ENCODE results near the gene DNASE1. TPM values are rescaled to one million over a fixed set of nuclear protein-coding genes. Genes with fewer than 3 reads are reported as not detected.

The DNASE1 gene
- total and polyA plus RNA-seq, 3 experiments from 2014 or later, result 5.8 to 15.0 (median 13.5) TPM

DNA sequence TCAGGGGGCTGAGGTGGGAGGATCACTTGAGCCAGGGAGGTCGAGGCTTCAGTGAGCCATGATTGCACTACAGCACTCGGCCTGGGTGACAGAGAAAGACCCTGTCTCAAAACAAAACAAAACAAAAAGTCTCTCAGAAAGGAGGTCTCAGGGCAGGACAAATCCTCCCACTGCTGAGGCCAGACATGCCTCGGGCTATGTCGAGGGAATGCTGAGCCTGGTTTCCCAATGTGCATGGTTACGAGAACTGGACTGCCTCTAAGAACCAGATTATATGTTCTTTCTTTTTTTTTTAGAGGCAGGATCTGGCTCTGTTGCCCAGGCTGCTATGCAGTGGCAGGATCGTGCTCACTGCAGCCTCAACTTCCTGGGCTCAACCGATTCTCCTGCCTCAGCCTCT, 35.2 kb downstream of the DNASE1 start:
- Histone ChIP-seq H3K4me3 (ENCODE audit: low read length) (no peak overlapping the region), H3K36me3 (ENCODE audit: insufficient read depth, low read length) (peaks cover 4% of the 10 kb centered on the region), H3K9me3 (ENCODE audit: low read length) (no peaks in the 10 kb centered on the region), H3K27me3 (ENCODE audit: insufficient read depth, low read length, poor library complexity, severe bottlenecking) (no peaks in the 10 kb centered on the region), H3K4me1 (ENCODE audit: insufficient read depth, low read length) (peaks cover 6% of the 10 kb centered on the region), H3K27ac (ENCODE audit: low read depth, low read length) (no peak overlapping the region)
- POLR2A ChIA-PET, result interaction anchor here (0.5 kb wide), 1 partner anchor 194 kb away, joined by 3 read pairs; no protein-coding TSS in a partner anchor
- Mint-ChIP-seq H3K27ac (peak overlapping the region in 1 of 8 donors; percentile 57), H3K4me1 (peaks cover 8% of the 10 kb centered on the region in 3 donors), H3K4me3 (no peak overlapping the region), H3K36me3 (peaks cover 0 to 41% (median 16%) of the 10 kb centered on the region in 3 donors), H3K27me3 (no peaks in the 10 kb centered on the region), H3K9me3 (no peaks in the 10 kb centered on the region)
- no peak for DNase-seq
- CTCF ChIA-PET, result interaction anchor here (0.6 to 1.5 kb wide), 5 partner anchors 9 to 564 kb away, joined by 3 to 5 read pairs (median 4); partner anchors contain the start of gene TRAP1

DNA sequence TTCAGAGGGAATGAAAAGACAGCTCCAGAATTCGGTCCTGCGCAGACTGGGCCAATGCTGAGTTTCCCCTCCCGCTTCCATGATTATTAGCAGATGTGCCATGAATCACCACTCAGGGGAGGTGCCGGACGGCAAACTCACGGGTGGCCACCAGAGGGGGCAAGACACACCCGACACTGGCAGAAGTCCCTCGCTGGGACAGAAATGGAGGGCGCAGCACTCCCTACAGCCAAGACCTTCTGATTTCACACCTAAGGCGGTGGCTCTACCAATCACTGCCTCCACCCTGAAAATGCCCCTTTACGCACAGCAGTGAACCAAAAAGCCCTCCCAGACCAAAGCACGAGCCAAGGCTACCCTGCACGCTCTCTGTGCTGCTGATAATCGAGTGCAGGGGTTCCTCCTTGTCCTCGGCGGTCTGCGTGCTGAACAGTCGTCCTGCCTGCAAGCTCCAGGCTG, 36.0 kb downstream of the DNASE1 start:
- POLR2A ChIA-PET, result interaction anchor here (0.5 kb wide), 1 partner anchor 193 kb away, joined by 3 read pairs; no protein-coding TSS in a partner anchor
- peak overlapping the region in 5 of 8 donors; percentile 18 to 85 (median 55) for H3K27ac Mint-ChIP-seq
- H3K27me3 Mint-ChIP-seq, result no peaks in the 10 kb centered on the region
- peak overlapping the region in 2 of 7 donors; percentile 19 to 54 for H3K4me3 Mint-ChIP-seq
- Histone ChIP-seq H3K9me3 (ENCODE audit: low read length) (no peaks in the 10 kb centered on the region), H3K4me3 (ENCODE audit: low read length) (no peak overlapping the region), H3K36me3 (ENCODE audit: insufficient read depth, low read length) (peaks cover 4% of the 10 kb centered on the region), H3K4me1 (ENCODE audit: insufficient read depth, low read length) (peaks cover 6% of the 10 kb centered on the region), H3K27ac (ENCODE audit: low read depth, low read length) (no peak overlapping the region), H3K27me3 (ENCODE audit: insufficient read depth, low read length, poor library complexity, severe bottlenecking) (no peaks in the 10 kb centered on the region)
- peaks cover 8 to 12% (median 9%) of the 10 kb centered on the region in 3 donors for H3K4me1 Mint-ChIP-seq
- no peaks in the 10 kb centered on the region for H3K9me3 Mint-ChIP-seq
- CTCF ChIA-PET, result interaction anchor here (0.6 to 1.4 kb wide), 7 partner anchors 9 to 189 kb away, joined by 3 to 5 read pairs (median 3); partner anchors contain the start of gene TRAP1
- peaks cover 0 to 38% (median 16%) of the 10 kb centered on the region in 3 donors for H3K36me3 Mint-ChIP-seq
- peak; percentile 70 to 88 (median 75) for DNase-seq

DNA sequence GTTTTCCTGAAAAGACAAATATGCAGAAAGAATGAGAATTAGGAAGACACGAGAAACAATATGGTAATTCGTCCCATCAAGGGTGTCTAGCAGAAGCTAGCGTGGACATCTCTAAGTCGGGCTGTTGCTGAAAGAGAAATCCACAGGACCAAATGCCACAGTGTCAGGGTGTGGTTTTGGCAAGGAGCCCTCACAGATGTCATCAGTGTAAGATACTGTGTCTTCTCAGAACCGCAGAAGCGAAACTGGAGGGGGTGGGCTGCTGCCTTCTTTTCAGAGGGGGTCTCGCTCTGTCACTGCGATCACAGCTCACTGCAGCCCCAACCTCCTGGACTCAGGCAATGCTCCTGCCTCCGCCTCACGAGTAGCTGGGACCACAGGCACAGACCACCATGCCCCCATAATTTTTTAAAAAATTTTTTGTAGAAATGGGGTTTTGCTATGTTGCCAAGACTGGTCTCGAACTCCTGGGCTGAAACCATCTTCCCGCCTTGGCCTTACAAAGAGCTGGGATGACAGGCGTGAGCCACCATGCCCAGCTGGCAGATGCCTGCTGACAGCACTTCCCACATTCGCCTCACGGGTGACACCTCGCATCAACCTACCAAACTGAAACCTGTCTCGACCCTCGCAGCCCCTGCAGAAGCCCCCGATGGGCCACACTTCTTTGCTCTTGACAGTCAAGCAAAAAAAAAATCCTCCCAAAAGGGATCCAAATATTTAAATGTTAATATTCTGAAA, 36.7 kb downstream of the DNASE1 start:
- peaks cover 4% of the 10 kb centered on the region for H3K36me3 ChIP-seq (ENCODE audit: insufficient read depth, low read length)
- Mint-ChIP-seq H3K4me3 (no peak overlapping the region), H3K4me1 (peaks cover 8 to 12% (median 11%) of the 10 kb centered on the region in 3 donors), H3K27ac (peak overlapping the region in 5 of 8 donors; percentile 18 to 85 (median 58)), H3K9me3 (no peaks in the 10 kb centered on the region), H3K36me3 (peaks cover 0 to 33% (median 16%) of the 10 kb centered on the region in 3 donors), H3K27me3 (no peaks in the 10 kb centered on the region)
- no peak overlapping the region for H3K27ac ChIP-seq (ENCODE audit: low read depth, low read length)
- CTCF ChIA-PET, result interaction anchor here (0.7 to 1.4 kb wide), 4 partner anchors 8 to 188 kb away, joined by 3 to 5 read pairs (median 3); no protein-coding TSS in a partner anchor
- H3K4me1 ChIP-seq (ENCODE audit: insufficient read depth, low read length), result peaks cover 6% of the 10 kb centered on the region
- H3K27me3 ChIP-seq (ENCODE audit: insufficient read depth, low read length, poor library complexity, severe bottlenecking), result no peaks in the 10 kb centered on the region
- no peak for DNase-seq
- H3K9me3 ChIP-seq (ENCODE audit: low read length), result no peaks in the 10 kb centered on the region
- H3K4me3 ChIP-seq (ENCODE audit: low read length), result no peak overlapping the region
- POLR2A ChIA-PET, result no interaction called here

DNA sequence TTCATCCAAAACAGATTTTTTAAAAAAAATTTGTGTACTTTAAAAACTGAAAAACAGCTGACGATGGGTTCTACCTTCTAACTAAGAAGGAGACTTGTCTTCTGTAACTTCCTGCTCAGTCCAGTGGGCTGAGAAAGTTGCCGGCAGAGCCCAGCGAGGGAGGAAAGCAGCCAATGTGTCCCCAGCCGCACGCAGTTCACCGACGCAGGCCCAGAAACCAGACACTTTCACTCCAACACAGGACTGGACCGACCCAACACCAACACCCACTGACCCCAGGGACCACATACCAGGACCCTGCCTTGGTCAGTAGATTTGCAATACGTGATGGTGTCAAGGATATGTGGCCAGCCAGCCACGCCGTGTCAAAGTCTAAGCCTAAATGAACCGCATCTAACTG, 37.3 kb downstream of the DNASE1 start:
- H3K9me3 ChIP-seq (ENCODE audit: low read length), result no peaks in the 10 kb centered on the region
- Mint-ChIP-seq H3K4me3 (no peak overlapping the region), H3K36me3 (peaks cover 0 to 29% (median 16%) of the 10 kb centered on the region in 3 donors), H3K27ac (no peak overlapping the region), H3K27me3 (no peaks in the 10 kb centered on the region), H3K9me3 (no peaks in the 10 kb centered on the region), H3K4me1 (peaks cover 8 to 12% (median 11%) of the 10 kb centered on the region in 3 donors)
- DNase-seq, result no peak
- peaks cover 4% of the 10 kb centered on the region for H3K36me3 ChIP-seq (ENCODE audit: insufficient read depth, low read length)
- no peak overlapping the region for H3K4me3 ChIP-seq (ENCODE audit: low read length)
- H3K4me1 ChIP-seq (ENCODE audit: insufficient read depth, low read length), result peaks cover 6% of the 10 kb centered on the region
- POLR2A ChIA-PET, result no interaction called here
- H3K27ac ChIP-seq (ENCODE audit: low read depth, low read length), result no peak overlapping the region
- CTCF ChIA-PET, result interaction anchor here (1.3 kb wide), 1 partner anchor 187 kb away, joined by 5 read pairs; no protein-coding TSS in a partner anchor
- no peaks in the 10 kb centered on the region for H3K27me3 ChIP-seq (ENCODE audit: insufficient read depth, low read length, poor library complexity, severe bottlenecking)

DNA sequence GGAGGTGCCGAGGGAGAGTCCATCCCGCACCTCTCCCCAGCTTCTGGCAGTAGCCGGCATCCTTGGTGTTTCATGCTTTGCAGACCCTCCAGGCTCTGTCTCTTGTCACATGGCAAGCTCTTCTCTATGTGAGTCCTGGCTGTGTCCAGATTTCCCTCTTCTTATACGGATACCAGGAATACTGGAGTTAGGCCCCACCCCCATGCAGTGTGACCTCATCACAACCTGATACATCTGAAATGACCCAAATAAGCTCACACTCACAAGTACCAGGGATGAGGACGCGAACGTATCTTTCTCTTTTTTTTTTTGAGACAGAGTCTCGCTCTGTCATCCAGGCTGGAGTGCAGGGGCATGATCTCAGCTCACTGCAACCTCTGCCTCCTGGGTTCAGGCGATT, 39.6 kb downstream of the DNASE1 start:
- H3K36me3 Mint-ChIP-seq, result peaks cover 0 to 10% (median 7%) of the 10 kb centered on the region in 3 donors
- no peak overlapping the region for H3K4me3 Mint-ChIP-seq
- peaks cover 12 to 17% (median 12%) of the 10 kb centered on the region in 3 donors for H3K4me1 Mint-ChIP-seq
- DNase-seq, result no peak
- Histone ChIP-seq H3K36me3 (ENCODE audit: insufficient read depth, low read length) (no peaks in the 10 kb centered on the region), H3K9me3 (ENCODE audit: low read length) (no peaks in the 10 kb centered on the region), H3K4me3 (ENCODE audit: low read length) (no peak overlapping the region), H3K27me3 (ENCODE audit: insufficient read depth, low read length, poor library complexity, severe bottlenecking) (no peaks in the 10 kb centered on the region), H3K4me1 (ENCODE audit: insufficient read depth, low read length) (peaks cover 12% of the 10 kb centered on the region), H3K27ac (ENCODE audit: low read depth, low read length) (no peak overlapping the region)
- H3K9me3 Mint-ChIP-seq, result no peaks in the 10 kb centered on the region
- H3K27me3 Mint-ChIP-seq, result no peaks in the 10 kb centered on the region
- POLR2A ChIA-PET, result no interaction called here
- CTCF ChIA-PET, result no interaction called here
- peak overlapping the region in 1 of 8 donors; percentile 94 for H3K27ac Mint-ChIP-seq

DNA sequence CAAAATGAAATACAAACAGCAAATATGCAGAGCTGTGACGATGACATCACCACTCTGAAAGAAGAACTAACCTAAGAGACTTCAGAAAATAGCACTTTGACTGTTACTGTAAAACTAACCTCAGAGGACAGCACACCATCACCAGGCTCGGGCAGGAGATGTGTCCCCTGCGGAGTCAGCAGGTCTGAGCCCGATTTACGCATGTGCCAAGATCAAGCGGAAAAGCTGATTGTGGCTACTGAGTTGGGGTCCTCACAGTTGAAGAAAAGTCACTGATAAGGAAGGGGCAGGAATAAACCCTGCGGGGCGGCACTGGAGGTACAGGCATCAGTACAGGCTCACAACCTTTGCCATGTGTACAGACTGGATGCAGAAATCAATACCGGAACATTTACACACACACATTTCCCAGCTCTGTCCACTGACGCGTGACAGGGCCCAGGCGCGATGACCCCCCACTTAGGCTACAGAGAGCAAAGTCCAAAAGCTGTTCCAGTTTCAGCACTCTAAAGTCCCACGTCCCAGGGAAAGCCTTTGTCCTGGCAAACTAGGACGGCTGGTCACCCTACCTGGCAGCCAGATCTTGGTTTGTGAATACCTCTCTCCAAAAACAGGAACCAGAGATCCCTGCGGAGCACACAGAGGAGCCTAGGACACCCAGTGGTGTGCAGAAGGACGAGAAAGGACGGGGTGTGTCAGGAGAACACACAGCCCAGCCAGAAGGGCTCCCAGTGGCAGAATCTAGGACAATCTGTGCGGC, 41.3 kb downstream of the DNASE1 start:
- H3K27ac Mint-ChIP-seq, result peak overlapping the region in 1 of 8 donors; percentile 23
- no peak overlapping the region for H3K27ac ChIP-seq (ENCODE audit: low read depth, low read length)
- H3K27me3 Mint-ChIP-seq, result no peaks in the 10 kb centered on the region
- H3K4me3 ChIP-seq (ENCODE audit: low read length), result no peak overlapping the region
- H3K27me3 ChIP-seq (ENCODE audit: insufficient read depth, low read length, poor library complexity, severe bottlenecking), result no peaks in the 10 kb centered on the region
- no peaks in the 10 kb centered on the region for H3K9me3 ChIP-seq (ENCODE audit: low read length)
- no peak overlapping the region for H3K4me3 Mint-ChIP-seq
- CTCF ChIA-PET, result interaction anchor here (0.7 to 1.8 kb wide), 2 partner anchors 11 to 179 kb away, joined by 3 to 4 read pairs; no protein-coding TSS in a partner anchor
- DNase-seq, result no peak
- H3K4me1 ChIP-seq (ENCODE audit: insufficient read depth, low read length), result peaks cover 8% of the 10 kb centered on the region
- H3K36me3 Mint-ChIP-seq, result peaks cover 0 to 9% (median 4%) of the 10 kb centered on the region in 3 donors
- peaks cover 7 to 11% (median 7%) of the 10 kb centered on the region in 3 donors for H3K4me1 Mint-ChIP-seq
- POLR2A ChIA-PET, result interaction anchor here (0.7 kb wide), 1 partner anchor 10 kb away, joined by 3 read pairs; no protein-coding TSS in a partner anchor
- no peaks in the 10 kb centered on the region for H3K36me3 ChIP-seq (ENCODE audit: insufficient read depth, low read length)
- no peaks in the 10 kb centered on the region for H3K9me3 Mint-ChIP-seq

DNA sequence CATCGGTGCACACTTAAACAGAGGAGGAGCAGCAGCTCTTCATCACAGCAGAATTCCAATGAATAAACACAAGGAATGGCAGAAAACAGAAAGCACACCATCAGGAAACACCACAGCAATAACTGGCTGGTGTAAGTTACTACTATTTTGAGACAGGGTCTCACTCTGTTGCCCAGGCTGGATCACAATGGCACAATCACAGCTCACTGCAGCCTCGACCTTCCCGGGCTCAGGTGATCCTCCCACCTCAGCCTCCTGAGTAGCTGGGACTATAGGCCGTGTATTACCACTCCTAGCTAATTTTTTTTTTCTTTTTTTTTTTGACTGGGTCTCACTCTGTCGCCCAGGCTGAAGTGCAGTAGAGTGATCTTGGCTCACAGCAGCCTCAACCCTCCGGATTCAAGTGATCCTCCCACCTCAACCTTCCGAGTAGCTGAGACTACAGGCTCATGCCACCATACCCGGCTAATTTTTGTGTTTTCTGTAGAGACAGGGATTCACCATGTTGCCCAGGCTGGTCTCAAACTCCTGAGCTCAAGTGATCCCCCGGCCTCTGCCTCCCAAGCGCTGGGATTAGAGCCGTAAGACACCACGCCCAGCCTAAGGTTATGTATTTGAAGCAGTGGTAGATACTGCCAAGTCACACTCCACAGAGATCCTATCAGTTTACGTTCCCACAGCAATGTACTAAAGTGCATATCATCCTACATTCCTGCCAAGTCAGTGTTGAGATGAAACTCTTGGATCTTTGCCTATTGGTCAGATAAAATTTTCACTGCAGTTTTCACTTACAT, 42.1 kb downstream of the DNASE1 start:
- peaks cover 6% of the 10 kb centered on the region for H3K4me1 ChIP-seq (ENCODE audit: insufficient read depth, low read length)
- Mint-ChIP-seq H3K27me3 (no peaks in the 10 kb centered on the region), H3K4me3 (no peak overlapping the region), H3K27ac (no peak overlapping the region), H3K9me3 (no peaks in the 10 kb centered on the region), H3K4me1 (peaks cover 6 to 10% (median 6%) of the 10 kb centered on the region in 3 donors), H3K36me3 (peaks cover 0 to 11% (median 5%) of the 10 kb centered on the region in 3 donors)
- ChIA-PET CTCF (interaction anchor here (1.8 kb wide), 1 partner anchor 12 kb away, joined by 4 read pairs; no protein-coding TSS in a partner anchor), POLR2A (no interaction called here)
- DNase-seq, result no peak
- H3K4me3 ChIP-seq (ENCODE audit: low read length), result no peak overlapping the region
- no peaks in the 10 kb centered on the region for H3K36me3 ChIP-seq (ENCODE audit: insufficient read depth, low read length)
- no peaks in the 10 kb centered on the region for H3K9me3 ChIP-seq (ENCODE audit: low read length)
- no peaks in the 10 kb centered on the region for H3K27me3 ChIP-seq (ENCODE audit: insufficient read depth, low read length, poor library complexity, severe bottlenecking)
- no peak overlapping the region for H3K27ac ChIP-seq (ENCODE audit: low read depth, low read length)
